Measurements from ENCODE around the gene NPSR1.

DNA sequence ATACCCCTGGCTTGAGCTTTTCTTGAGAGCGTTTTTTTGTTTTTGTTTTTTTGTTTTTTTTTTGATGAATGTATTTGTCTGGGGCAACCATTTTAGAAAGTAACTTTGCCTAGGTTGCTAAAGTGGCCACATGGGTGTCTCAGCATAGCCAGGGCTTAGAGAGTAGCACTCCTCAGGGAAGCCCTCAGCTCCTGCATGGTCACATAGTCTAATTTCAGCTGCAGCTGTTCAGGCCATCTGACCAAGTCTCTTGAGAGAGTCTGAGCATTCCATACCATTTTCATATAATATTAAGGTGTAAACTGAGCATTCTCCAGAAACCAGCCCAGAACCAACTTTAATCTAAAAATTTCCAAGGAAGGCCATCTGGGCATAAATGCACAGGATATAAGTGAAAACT lies 186.4 kb downstream of the NPSR1 start:
- TF ChIP-seq POLR2A (IDR thresholded peaks at IDR 0.05; ENCODE audit: low read depth, low read length): no peak
- TF ChIP-seq POLR2AphosphoS5 (IDR thresholded peaks at IDR 0.05; ENCODE audit: low read depth, low read length): no peak
